ENCODE data around the gene RRM2.
"Not testable (repeated sequence)": the region's sequence is repeated elsewhere in the genome, so short reads cannot be mapped to it uniquely, and the experiment has no call there.

The RRM2 gene

DNA sequence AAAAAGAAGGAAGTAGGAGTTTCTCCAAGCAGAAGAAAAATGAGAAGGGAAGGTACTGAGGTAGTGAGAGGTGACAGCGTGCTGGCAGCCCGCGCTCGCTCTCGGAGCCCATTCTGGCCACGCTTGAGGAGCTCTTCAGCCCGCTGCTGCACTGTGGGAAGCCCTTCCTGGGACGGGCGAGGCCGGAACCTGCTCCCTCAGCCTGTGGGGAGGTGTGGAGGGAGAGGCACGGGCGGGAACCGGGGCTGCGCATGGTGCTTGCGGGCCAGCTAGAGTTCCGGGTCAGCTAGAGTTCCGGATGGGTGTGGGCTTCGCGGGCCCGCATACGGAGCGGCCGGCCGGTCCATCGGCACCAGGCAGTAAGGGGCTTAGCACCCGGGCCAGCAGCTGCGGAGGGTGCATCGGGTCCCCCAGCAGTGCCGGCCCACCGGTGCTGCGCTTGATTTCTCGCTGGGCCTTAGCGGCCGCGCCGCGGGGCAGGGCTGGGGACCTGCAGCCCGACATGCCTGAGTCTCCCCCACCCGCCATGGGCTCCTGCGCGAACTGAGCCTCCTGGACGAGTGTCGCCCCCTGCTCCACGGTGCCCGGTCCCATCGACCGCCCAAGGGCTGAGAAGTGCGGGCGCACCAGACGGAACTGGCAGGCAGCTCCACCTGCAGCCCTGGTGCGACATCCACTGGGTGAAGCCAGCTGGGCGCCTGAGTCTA, 31.2 kb upstream of the RRM2 start:
- DNase-seq (ENCODE audit: low read depth in 2 of 2) = no peak

DNA sequence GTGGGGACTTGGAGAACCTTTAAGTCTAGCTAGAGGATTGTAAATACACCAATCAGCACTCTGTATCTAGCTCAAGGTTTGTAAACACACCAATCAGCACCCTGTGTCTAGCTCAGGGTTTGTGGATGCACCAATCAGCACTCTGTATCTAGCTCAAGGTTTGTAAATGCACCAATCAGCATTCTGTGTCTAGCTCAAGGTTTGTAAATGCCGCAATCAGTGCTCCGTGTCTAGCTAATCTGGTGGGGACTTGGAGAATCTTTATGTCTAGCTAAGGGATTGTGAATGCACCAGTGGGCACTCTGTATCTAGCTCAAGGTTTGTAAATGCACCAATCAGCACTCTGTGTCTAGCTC, 30.7 kb upstream of the RRM2 start:
- not testable (repeated sequence) for DNase-seq (ENCODE audit: low read depth in 2 of 2)

DNA sequence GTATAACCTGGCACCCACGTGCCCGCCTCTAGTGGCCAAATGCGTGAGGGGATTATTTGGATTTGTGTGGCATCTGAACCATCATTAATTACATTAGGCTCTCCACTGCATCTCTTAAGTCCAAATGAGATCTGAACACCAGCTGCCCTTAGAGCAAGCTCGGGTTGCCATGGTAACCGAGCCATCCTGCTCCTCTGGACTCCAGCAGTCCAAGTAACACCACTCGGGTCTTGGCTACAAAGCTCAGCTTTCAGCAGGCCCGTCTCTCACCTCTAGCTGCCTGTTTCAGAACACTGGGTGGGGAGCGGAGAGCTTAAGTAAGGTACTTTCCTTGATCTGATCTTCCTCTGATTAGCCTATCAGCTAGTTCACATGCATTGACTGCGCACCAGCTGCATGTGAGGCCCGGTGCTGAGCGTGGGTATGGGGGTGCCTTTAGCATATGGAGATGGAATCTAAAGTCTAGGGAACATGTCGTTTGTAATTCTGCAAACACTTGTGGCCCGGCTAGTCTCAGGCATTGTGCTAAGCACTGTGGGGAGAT, 28.2 kb upstream of the RRM2 start:
- DNase-seq (ENCODE audit: low read depth in 2 of 2) = no peak

DNA sequence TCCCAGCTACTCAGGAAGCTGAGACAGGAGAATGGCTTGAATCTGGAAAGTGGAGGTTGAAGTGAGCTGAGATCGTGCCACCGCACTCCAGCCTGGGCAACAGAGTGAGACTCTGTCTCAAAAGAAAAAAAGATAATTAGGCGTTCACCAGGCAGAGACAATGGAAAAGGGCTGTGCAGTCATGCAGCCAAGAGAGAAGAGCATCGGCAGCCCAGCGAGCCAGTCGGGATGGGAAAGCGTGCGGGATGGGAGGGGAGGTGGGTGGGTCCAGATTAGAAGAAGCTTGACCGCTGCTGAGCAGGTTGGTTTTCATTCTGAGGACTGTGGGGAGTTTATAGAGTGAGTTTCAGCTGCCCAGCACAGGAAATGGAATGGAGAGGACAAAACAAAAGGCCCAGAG, 27.4 kb upstream of the RRM2 start:
- DNase-seq (ENCODE audit: low read depth in 2 of 2) = no peak

DNA sequence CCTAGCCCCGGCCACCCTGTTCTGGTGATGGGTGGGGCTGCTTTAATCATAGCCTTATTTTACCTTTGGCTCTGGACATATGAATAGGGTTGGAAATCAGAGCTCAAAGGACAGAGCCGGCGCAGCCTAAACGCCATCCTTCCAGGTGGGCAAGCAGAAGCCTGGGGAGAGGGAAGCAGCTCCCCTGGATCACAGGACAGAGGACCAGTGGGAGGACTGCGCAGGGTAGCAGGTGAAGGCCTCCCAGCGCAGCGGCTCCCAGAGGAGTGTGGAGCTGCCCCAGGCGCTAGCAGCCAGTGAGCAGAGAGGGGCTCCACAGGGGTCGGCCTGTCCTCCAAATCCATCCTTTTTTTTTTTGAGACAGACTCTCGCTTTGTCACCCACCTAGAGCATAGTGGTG, 25.9 kb upstream of the RRM2 start:
- no peak for DNase-seq (ENCODE audit: low read depth in 2 of 2)

DNA sequence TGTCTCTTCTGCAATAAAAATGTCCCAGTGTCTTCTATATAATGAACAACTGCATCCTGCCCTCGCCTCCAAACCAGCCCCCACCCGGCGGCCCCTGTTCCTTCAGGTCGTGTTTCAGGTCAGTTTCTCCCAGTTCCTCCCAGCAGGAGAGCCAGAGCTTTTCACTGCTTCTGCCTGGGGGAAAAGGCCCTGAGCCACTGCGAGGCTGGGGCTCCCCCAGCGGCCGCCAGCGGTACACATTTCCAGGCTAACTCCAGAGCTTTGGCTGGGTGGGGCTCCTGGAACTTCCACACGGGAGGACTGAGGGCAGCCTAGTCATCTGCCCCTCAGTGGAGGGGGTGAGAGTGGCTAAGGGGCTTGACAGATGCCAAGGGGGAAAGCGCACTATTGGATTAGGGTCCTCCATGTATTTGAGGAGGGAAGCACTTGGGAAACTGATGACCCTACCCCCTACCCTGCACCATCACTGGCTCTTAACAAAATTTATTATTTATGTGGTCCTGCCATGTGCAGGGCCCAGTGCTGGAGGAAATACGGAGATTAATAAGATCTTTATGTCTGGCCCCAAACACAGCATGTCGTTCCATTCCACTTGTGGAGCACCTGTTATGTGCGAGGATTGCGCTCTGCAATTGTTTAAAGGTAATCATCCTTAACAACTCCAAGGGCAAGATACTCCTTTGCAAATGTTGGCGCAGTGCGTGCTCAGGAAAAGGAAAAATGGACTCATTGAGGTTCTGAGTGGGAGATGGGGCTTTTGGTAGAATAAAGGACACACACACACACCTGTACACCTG, 25.0 kb upstream of the RRM2 start:
- DNase-seq (ENCODE audit: low read depth in 2 of 2) = no peak

DNA sequence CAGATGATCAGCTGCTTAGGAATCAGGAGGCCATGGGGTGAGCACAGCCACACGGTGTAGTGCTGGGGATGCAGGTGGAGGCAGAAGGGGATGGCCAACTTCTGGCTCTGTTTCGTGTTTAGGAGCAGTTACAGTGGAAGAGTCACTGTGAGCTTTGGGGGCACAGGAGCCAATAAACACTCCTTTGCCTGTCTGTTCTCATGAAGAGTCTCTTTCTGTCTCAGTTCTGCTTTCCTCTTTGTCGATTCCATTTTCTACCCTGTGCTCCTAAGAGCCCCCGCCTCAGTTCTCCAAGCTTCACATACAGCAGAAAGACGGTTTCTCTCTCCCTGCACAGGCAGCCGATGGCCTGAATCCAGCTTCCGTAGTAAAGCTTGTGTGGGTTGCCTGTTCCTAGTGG, 21.0 kb upstream of the RRM2 start:
- no peak for DNase-seq (ENCODE audit: low read depth in 2 of 2)

DNA sequence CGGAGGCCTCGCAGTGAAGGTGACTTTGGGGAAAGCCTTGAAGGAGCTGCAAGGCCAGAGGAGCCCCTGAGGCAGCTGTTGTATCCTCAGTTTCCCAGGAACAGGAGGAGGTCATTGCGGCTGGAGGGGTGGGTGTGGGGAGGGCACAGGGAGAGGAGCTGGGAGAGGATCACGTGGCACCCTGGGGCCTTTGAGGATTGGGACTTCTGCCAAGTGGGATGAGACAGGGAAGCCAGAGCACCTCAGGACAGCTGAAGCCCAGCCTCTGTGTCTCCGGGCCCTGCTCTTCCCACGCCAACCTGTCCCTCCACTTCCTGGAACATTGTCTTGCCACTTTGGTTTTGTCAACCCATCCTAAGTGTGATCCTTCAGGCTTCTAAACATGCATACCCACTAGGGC, 19.4 kb upstream of the RRM2 start:
- no peak for DNase-seq (ENCODE audit: low read depth in 2 of 2)

DNA sequence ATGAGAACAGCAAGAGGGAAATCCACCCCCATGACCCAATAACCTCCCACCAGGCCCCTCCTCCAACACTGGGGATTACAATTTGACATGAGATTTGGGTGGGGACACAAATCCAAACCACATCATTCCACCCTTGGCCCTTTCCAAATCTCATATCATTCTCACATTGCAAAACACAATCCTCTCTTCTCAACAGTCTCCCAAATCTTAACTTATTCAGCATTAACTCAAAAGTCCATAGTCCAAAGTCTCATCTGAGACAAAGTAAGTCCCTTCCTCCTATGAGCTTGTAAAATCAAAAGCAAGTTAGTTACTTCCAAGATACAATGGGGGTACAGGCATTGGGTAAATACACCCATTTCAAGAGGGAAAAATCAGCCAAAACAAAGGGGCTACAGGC, 17.6 kb upstream of the RRM2 start:
- DNase-seq (ENCODE audit: low read depth in 2 of 2) = not testable (repeated sequence)

DNA sequence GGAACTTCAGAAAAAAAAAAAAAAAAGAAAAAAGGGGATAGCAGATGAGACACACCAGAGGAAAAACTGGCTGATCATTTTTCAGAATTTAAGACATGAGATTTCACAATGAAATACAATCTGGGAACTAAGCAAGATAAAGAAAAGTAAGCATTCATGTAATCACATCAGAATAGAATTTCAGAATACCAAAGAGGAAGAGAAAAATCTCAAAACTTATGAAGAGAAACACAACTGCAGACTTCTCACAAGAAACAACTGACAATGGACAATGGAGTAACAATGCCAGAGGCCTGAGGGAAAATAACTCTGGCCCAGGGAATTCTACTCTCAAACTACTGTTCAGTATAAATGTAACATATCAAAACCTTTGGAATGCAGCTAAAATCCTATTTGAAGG, 13.2 kb upstream of the RRM2 start:
- DNase-seq (ENCODE audit: low read depth in 2 of 2) = no peak

DNA sequence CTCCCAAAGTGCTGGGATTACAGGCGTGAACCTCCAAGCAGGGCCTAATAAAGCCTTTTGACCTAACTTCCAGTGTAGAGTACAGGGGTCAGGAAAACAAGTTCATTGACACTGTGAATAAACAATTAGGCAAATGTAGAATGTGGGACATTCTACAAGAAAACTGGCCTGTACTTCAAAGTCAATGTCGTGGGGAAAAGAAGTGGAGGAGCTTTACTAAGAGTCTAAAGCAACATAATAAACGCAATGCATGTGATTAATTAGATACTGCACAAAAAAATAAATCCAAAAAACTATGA, 3.6 kb upstream of the RRM2 start:
- DNase-seq (ENCODE audit: low read depth in 2 of 2) = no peak

DNA sequence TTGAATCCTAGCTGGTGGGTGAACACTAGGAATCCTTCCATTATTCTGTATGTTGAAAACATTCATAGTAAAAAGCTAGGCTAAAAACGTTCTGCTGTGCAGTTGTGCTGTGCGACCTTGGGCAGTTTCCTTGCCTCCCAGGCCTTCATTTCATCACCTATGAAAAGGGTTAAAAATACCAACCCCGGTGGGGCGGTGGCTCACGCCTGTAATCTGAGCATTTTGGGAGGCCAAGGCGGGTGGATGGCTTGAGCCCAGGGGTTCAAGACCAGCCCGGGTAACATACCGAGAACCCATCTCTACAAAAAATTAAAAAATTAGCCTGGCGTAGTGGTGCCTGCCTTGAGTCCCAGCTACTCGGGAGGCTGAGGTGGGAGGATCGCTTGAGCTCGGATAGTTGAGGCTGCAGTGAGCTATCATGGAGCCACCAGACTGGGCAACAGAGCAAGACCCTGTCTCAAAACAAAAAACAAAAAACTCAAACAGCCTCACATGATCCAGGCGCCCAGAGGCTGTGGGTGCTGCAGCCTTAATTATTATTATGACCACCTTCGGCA, 2.9 kb upstream of the RRM2 start:
- no peak for DNase-seq (ENCODE audit: low read depth in 2 of 2)

DNA sequence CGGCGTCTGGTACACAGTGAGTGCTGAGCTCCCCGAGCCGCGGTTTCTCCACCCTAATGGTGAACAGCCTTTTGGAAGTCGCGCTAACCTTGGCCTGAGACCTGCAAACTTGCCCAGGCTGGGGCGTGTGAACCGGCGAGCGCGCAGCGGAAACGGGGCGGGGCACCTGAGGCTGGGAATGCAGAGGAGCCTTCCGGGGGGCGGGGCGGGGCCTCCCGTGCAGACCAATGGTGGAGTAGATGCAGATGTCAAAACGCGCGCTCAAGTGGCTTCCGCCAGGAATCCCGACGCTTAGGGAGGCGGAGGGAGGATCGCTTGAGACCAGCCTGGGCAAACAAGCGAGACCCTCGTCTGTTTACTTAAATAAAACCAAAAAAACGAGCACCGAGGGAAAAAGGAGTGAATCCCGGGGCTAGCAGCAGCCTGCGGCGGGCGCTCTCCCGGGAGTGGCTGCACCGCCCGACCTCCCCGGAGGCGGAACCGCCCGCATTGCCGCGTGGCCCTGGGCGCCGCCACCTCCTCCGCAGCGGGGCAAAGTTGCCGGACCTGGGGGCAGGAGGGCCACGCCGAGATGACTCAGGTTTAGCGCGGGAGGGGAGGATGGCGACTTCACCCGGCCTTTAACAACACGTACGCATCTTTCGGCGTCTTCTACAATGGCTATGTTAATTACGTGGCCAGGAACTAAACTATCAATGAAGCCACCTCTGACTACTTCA, 2.2 kb upstream of the RRM2 start:
- DNase-seq (ENCODE audit: low read depth in 2 of 2) = peak; percentile 82 to 85

DNA sequence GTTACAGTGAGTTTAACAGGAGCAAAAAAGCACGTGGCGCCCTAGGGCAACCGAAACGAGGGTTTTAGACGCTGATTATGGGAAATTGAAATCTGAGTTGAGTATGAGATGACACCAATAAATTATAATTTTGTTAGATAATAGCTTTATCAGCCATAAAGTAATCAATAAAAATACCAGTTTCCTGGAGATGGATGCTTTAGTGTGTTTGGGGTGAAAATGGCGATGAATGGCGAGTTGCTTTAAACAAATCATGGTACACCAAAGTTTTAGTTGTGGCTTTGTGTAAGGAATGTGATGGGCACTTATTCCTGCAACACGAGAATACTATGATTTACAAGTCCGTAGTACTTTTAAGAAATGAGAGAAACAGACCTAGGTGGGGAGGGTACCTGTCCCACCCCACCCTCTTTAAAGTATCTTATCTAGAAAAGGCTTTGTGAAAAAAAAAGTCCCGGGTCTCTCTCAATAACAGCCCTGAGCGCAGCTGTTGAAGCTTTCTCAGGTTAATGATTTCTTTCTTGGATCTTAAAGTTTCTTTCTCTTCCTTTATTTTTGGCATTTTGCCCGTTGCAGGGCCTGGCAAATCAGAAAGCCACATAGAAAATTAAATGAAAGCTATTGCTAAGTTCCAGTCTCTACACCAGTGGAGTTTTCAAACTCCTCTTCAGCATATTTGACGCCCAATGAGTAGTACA, 1.5 kb upstream of the RRM2 start:
- DNase-seq (ENCODE audit: low read depth in 2 of 2) = no peak

DNA sequence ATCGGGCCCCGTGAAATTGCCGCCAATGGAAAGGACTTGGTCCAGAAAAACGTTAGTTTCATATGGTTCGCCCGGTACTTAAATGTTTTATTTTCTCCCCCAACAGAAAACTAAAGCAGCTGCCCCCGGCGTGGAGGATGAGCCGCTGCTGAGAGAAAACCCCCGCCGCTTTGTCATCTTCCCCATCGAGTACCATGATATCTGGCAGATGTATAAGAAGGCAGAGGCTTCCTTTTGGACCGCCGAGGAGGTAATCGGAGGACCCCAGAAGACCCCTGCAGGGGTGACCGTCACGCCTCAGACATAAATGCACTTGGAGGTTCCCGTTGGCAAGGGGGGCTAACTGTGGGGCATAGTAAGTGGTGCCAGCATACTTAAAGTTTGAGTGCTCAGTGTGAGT, 742 bp downstream of the RRM2 start:
- no peak for DNase-seq (ENCODE audit: low read depth in 2 of 2)

DNA sequence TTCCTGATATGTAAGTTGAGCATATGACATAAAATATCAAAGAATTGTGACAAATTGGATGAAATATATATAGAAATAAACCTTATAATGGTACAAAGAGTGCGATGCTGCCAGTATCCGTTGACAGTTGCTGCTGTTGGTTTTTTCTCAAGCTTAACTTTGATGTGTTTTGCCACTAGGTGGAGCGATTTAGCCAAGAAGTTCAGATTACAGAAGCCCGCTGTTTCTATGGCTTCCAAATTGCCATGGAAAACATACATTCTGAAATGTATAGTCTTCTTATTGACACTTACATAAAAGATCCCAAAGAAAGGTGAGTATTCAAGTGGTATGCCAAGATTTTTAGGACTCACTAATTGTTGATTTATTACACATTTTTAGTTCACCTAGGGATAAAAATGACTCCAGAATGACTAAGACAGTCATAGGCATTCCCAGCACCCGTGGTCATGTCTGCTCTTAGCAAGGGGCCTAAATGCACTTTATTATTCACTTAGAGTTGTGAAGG, 2.1 kb downstream of the RRM2 start:
- DNase-seq (ENCODE audit: low read depth in 2 of 2) = no peak

DNA sequence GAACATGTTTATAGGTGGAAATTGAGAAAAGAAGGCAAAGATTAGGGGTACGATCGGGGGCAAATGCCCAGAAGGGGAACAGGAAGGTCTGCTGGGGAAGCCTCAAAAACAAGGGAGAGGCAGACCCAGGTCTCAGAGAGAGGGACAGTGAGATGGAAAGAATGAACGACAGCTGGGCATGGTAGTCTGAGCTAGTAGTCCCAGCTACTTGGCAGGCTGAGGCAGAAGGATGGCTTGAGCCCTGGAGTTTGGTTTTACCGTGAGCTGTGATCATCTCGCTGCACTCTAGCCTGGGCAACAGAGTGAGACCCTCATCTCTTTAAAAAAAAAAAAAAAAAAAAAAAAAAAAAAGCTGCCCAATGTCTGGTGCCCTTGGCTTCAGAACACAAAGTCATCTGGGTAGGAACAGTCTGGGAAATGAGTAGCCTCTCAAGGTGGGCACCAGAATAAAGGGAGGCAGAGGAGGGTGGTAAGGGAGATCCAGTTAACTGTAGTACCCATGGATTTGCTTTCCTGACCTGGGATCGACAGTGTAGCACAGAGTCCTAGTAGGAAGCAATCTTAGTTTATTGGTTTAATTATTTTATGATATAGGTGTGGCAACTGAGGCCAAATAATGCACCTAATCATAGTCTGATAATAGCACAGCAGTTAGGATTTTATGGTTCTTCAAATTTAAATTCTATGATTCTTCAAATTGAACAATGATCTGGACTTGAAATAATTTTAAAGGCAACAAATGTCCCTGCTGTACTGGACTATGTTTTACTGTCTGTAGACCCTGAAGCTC, 3.5 kb downstream of the RRM2 start:
- DNase-seq (ENCODE audit: low read depth in 2 of 2) = no peak

DNA sequence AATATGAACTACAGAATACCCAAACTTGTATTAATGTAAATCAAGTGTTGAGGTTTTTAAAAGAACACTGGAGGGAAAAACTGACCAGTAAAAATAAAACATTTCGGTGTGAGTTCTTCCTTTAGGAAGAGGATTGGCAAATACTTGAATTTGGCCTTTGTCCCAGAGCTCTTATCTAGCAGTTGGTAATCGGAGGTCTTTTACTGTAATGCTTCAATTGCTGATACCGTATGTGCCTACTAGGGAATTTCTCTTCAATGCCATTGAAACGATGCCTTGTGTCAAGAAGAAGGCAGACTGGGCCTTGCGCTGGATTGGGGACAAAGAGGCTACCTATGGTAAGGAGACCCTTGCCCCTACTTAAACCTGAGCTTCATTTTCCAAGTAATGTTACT, 4.1 kb downstream of the RRM2 start:
- no peak for DNase-seq (ENCODE audit: low read depth in 2 of 2)

DNA sequence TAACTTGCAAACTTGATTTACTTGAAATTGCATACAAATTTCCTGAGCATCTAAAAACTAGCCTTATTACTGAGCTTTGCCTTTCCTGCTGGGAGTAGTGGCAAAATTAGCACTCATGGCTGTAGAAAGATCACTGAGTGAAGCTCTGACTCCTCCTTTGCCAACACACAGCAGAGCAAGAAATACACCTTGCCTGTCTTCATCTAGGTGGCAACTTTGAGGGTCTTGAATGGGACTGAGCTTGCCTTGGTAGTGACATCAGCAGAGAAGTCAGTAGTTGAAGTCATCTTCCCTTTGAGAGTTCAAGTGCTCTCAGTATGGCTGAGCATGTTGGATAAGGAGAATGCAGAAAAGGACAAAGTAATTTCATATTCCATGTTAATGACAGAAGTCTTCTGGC, 5.9 kb downstream of the RRM2 start:
- no peak for DNase-seq (ENCODE audit: low read depth in 2 of 2)

DNA sequence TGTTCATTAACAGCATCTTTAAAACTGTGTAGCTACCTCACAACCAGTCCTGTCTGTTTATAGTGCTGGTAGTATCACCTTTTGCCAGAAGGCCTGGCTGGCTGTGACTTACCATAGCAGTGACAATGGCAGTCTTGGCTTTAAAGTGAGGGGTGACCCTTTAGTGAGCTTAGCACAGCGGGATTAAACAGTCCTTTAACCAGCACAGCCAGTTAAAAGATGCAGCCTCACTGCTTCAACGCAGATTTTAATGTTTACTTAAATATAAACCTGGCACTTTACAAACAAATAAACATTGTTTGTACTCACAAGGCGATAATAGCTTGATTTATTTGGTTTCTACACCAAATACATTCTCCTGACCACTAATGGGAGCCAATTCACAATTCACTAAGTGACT, 7.0 kb downstream of the RRM2 start:
- no peak for DNase-seq (ENCODE audit: low read depth in 2 of 2)

DNA sequence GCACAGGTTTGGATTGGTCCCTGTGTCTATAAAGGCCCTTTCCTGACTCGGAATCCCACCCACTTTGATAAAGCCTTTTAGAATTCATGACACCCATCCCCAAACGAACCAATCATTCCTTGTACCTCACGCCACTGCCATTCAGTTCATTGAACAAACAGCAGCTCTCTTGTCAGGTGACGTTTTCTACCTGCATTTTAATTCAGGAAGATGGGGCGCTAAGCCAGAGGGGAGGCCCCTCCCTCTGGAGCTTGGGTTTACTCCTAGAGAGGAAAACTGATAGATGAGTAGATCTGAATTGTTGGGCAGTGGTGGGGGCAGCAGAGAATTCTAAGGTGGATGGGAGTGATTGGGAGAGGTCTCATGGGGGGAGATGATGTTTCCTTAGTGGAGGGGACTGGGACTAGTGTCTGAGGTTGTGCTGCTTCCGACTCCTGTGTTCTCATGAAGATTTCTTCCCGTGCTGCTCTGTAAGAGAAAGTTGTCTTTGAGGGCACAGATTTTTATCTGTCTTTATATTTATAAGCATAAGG, 9.6 kb downstream of the RRM2 start:
- DNase-seq (ENCODE audit: low read depth in 2 of 2) = no peak
